ENCODE measurements around the gene SLC25A33.

DNA sequence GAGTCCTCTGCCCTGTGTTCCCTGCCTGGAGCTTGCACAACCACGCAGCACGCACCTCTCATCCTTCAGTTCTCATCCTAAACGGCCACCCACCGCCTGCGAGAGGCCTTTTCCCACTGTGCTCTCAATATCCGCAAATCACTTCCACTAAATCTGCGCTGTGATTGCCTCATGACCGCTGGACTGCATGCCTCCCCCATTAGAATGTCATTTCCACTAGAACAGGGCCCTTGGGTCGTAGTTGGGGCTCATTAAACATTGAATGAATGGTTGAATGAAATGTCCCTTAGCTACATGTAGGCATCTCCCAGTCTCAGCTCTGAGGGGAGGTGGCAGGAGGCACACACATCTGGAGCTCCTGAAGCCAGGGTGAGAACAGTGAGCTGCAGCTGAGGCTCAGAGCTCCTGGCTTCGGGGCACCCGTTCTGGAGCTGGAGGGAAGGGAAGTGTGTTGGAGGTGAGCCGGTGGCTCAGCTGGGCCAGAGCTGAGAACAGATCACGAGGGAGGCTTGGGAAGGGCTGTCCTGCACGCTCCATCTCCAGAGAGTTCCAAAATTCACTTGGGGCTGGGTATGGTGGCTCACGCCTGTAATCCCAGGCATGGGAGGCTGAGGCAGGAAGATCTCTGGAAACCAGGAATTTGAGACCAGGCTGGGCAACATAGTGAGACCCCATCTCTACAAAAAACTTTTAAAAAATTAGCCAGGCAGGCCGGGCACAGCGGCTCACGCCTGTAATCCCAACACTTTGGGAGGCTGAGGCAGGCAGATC is 79.8 kb downstream of the SLC25A33 start:
- TF ChIP-seq CTCF (IDR thresholded peaks at IDR 0.05): no peak
- no peak for TF ChIP-seq POLR2AphosphoS5 (IDR thresholded peaks at IDR 0.05)
